Stimulated activated CD4-positive, alpha-beta T cell treated with anti-CD3 and anti-CD28 coated beads, Interleukin-2, amount 100 ng/mL, for 24 hours (primary cell): Measurements from ENCODE around the gene RPN2.

Source experiments
- DNase-seq, 2 donors: peaks; one replicate each; pipeline ENCODE4 v3.0.0-alpha.2; 2020

The RPN2 gene

DNA sequence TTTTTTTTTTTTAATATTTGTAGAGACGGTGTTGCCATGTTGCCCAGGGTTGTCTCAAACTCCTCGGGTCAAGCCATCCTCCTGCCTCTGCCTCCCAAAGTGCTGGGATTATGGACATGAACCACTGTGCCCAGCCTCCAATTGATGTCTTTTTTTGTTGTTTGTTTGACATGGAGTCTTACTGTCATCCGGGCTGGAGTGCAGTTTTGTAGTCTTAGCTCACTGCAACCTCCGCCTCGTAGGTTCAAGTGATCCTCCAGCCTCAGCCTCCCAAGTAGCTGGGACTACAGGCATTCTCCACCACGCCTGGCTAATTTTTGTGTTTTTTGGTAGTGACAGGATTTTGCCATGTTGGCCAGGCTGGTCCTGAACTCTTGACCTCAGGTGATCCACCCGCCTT lies 9.7 kb downstream of the RPN2 start:
- DNase-seq, result no peak

GRCh38 chr20:37189416-37190016 lies 10.4 kb downstream of the RPN2 start:
- no peak for DNase-seq

DNA sequence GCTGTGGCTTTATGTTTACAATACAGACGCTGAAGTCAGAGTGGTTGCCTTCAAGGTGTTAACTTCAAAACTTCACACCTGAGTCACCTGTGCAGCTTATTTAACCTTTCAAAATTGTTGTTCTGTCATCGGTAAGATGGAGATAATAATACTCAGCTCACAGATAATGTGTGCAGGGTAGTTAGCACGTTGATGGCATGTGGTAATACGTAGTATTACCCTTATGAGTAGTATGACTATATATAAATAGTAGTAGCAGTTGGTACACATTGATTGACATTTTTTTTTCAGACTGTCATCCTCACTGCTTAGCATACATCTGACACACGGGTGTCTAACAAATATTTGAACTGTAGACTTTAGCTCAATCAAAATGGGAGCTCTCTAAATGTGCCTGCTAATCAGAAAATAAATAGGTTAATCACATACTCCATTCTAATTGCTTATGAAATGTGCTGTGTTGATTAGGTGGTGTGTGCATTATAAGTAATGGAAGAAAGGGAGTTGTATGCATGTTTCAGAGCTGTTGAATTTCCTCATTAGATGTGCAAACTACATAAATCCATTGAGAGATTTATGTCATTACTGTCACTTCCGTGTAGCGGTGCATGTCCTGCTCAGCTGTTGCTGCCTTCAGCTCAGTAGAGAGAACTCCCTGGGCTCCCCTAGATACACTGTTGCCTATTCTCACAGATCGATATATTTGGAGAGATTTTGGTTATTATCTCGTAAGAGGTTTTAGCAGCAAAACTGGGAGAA lies 11.4 kb downstream of the RPN2 start:
- DNase-seq, result no peak

GRCh38 chr20:37192137-37192854 lies 13.2 kb downstream of the RPN2 start:
- DNase-seq, result peak; percentile 76 to 78

- DNase-seq, result no peak
Measured at GRCh38 chr20:37193226-37193625, 14.1 kb downstream of the RPN2 start.

DNA sequence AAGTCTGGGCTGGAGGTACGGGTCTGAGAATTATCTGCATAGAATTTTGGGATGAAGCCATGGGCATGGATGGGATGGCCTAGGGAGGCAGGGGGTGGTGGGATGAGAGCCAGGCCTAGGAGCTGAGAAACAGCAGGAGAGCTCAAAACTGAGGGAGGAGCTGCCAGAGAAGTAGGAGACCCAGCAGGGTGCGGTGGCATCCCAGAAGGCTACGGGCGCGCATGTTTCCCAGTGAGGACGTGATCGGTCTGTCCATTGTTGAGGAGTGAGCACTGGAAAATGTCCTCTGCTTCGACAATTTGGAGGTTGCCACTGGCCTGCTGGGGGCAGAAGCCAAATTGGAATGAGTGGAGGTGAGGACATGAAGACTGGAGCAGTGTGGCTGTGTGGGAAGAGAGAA lies 14.7 kb downstream of the RPN2 start:
- no peak for DNase-seq

- no peak for DNase-seq
Measured at GRCh38 chr20:37194621-37195417, 15.7 kb downstream of the RPN2 start.

- DNase-seq, result no peak
Measured at GRCh38 chr20:37198932-37199660, 20.0 kb downstream of the RPN2 start.

- no peak for DNase-seq
Measured at GRCh38 chr20:37200376-37200775, 21.2 kb downstream of the RPN2 start.

DNA sequence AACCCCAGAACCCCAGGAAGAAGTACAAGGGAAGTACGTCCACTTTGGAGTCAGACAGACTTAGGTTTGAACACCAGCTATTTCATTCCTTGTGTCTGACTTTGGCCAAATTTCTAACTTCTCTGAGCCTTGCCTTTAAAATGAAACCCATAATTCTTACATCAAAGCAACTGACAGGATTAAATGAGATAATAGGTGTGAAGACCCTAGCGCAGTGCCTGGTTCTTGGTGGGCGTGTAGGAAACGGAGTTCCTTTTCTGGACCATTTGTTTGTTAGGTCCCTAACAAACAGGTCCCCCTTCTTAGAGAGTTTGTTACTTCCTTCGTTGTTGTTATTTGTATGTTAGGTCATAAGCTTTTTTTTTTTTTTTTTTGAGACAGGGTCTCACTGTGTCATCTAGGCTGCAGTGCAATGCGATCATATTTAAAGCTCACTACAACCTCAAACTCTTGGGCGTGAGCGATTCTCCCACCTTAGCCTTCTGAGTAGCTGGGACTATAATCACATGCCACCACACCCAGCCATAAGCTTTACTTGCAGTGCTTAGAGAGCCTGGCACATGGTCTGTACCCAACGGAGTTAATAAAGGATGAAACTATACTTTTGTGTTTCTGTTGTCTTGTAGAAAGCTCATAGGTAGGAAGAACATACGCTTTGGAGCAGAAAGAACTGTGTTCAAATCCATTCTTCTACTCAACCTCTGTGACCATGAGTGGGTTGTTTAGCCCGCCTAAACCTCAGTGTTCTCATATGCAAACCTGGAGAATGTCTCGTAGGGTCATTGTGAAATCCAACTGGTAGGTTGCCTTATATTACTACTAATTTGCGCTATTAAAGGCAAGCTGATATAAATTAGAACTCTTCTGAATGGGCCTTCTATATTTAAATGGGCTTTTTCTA lies 22.0 kb downstream of the RPN2 start:
- no peak for DNase-seq

GRCh38 chr20:37201827-37202162 lies 22.7 kb downstream of the RPN2 start:
- DNase-seq, result no peak

DNA sequence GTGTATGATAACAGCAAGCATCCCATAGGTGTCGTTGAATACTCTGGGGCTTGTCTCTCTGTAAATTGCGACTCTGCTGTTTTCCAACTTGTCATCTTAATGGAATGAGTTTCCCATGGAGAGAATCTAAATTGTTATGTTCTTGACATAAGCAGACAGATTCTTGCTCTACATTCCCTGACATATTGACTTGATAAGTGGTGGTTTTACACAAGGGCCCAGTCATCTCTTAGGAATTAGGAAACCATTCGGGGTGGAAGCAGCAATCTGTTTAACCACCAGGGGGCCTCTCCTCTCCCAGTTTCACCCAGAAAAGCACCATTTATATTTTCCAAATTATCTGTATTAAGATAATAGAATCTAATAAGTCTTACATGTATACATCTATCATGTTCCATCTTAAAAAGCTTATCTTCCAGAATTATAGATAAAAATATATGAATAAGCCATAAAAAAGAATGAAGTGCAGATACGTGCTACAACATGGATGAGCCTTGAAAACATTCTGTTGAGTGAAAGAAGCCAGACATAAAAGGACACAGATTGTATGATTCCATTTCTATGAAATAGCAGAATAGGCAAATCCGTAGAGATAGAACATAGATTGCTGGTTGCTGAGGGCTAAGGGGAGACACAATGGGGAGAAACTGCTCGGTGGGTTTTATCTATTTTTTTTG lies 23.3 kb downstream of the RPN2 start:
- peak; percentile 22 to 28 for DNase-seq

DNA sequence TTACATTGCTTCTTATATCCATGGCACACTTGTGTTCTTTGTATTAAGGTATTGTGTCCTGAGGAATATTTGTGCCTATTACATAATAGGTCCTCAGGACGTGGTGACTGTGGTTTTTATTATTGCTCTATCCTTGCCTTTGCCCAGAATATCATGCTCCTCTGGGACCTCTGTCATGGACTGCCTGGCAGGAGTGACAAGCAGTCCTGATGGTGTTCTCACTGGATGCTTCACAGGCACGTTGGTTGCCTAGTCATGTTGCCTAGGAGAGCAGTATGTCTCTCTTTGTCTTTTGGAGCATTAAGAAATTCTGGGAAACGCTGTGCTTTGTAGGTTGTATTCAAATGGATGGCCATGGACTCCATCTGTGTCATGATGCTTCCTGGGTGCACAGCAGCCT lies 24.9 kb downstream of the RPN2 start:
- no peak for DNase-seq

DNA sequence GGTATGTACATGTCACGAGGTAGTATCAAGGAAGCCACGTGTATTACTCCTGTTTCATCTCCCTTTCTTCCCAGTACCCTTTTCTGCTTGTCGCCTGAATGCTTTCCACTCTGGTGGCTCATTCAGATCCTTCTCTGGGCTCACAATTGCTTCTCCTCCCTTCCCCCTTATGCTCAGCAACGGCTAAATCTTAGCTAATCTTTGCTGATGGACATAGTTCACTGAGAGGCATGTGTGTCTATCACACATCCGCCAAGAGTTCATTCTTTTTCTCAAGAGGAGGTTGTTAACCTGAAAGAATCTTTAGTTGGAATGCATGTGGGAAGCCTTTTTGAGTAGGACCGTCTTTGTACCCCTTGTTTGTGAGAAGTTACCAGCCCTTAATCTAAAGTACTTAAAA lies 26.0 kb downstream of the RPN2 start:
- no peak for DNase-seq

DNA sequence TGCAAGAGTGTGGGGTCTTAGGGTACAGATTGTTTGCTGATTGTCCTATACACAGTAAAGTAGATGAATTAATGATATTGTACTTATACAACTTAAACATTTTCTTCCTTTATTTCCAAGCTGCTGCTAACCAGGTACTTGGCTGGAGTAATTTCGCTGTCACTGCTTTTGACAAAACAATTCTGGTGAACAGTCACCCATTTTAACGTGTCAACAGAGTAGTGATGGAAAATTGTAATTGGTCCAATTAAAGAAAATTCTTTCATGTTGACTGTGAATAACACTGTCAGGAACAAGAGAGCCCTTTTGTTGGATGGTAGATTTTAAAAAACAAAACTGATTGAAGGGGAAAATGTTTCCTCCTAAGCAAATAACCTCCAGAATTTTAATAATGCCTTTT lies 26.7 kb downstream of the RPN2 start:
- DNase-seq, result no peak

DNA sequence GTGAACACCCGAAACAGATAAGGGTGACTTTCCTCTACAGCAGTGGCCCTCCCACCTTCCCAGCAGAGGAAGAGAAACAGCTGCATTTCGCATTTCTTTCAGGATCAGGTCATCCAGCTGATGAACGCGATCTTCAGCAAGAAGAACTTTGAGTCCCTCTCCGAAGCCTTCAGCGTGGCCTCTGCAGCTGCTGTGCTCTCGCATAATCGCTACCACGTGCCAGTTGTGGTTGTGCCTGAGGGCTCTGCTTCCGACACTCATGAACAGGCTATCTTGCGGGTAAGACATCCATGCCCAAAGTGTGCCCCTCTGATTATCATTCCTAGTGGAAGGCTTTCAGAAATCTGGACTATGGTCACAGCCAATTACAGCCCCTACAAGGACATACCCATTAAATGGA lies 28.0 kb downstream of the RPN2 start:
- no peak for DNase-seq

DNA sequence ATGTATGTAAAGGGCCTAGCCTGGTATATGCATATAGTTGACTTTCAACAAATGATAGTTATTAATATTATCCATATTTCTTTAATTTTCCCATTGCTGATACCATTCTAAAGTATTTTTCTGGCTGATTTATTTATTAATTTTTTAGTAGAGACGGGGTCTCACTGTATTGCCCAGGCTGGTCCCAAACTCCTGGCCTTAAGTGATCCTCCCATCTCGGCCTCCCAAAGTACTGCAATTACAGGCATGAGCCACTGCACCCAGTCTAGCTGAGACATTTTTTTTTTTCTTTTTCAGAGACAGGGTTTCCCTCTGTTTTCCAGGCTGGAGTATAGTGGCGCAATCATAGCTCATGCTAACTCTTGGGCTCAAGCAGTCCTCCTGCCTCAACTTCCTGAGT lies 30.1 kb downstream of the RPN2 start:
- no peak for DNase-seq

DNA sequence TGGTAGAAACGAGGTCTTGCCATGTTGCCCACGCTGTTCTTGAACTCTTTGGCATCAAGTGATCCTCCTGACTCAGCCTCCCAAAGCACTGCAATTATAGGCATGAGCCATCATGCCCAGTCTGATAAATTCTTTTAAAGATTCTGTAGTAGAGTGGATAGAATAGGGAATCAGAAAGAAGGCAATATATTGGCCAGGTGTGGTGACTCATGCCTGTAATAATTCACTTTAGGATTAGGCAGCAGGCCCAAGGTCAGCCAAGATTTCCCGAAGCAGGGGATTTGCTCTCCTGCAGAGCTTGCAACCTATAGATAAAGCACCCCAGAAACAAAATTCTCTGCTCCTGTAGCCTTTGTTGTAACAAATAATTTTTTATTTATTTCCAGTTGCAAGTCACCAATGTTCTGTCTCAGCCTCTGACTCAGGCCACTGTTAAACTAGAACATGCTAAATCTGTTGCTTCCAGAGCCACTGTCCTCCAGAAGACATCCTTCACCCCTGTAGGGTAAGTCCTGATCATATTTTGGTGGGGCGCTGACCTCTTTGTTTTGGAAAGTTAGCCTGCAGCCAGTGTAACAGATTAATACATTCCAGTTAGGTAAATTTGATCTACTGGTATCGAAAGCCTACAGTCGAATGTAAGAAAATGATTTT lies 30.7 kb downstream of the RPN2 start:
- DNase-seq, result no peak

DNA sequence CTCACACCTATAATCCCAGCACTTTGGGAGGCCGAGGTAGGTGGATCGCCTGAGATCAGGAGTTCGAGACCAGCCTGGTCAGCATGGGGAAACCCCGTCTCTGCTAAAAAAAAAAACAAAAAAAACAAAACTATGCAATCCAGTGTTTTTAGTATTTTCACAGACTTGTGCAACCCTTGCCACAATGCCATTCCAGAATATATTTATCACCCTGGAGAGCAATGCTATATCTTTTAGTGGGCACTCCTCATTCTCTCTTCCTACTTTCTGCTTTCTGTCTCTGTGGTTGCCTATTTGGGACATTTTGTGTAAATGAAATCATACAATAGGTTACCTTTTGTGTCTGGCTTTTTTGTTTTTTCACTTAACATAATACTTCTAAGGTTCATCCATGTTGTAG lies 39.3 kb downstream of the RPN2 start:
- DNase-seq, result no peak

GRCh38 chr20:37218976-37219375 lies 39.8 kb downstream of the RPN2 start:
- DNase-seq, result no peak
